Activated B cell treated with CpG ODN at 0.5 μM for 24 hours (primary cell): ENCODE results near the gene MMP11. TPM values are rescaled to one million over a fixed set of nuclear protein-coding genes. Genes with fewer than 3 reads are reported as not detected.
A peak's percentile ranks its signal among the peaks of the same experiment; 100 is the strongest.
"Not testable (repeated sequence)": the region's sequence is repeated elsewhere in the genome, so short reads cannot be mapped to it uniquely, and the experiment has no call there.

ENCODE experiments used
- ATAC-seq: fragments of 200-7000 bp; cut with Tn5 transposase; one replicate; pipeline ENCODE4 v1.10.0; 2021; ENCODE audit warnings: low read depth, mild to moderate bottlenecking, moderate library complexity
- CTCF ChIA-PET: fragments of 350-600 bp; sonication (Branson Sonifier 250); formaldehyde crosslinking; loops from one replicate; lab custom pipeline; 2021; ENCODE audit warnings: antibody characterized with exemption; lab: Charles Lee
- POLR2A ChIA-PET: fragments of 350-600 bp; sonication (Branson Sonifier 250); formaldehyde crosslinking; loops from one replicate; lab custom pipeline; 2021; ENCODE audit warnings: antibody characterized with exemption; lab: Charles Lee
- DNase-seq: peaks from one replicate; pipeline ENCODE4 v3.0.0; 2022
- H3K27ac Mint-ChIP-seq: one replicate; pipeline ENCODE4 v1.8.0; 2020; ENCODE audit warnings: mixed read lengths
- H3K27me3 Mint-ChIP-seq: one replicate; pipeline ENCODE4 v1.8.0; 2021; ENCODE audit warnings: mixed read lengths
- H3K36me3 Mint-ChIP-seq: one replicate; pipeline ENCODE4 v1.8.0; 2021; ENCODE audit warnings: low read depth, mixed read lengths
- H3K4me1 Mint-ChIP-seq: one replicate; pipeline ENCODE4 v1.8.0; 2021; ENCODE audit warnings: mixed read lengths
- H3K4me3 Mint-ChIP-seq: one replicate; pipeline ENCODE4 v1.8.0; 2020; ENCODE audit warnings: mild to moderate bottlenecking, mixed read lengths
- H3K9me3 Mint-ChIP-seq: one replicate; pipeline ENCODE4 v1.8.0; 2020; ENCODE audit warnings: mixed read lengths
- CTCF ChIP-seq: fragments of 200-600 bp; IDR thresholded peaks from one replicate; pipeline ENCODE4 v1.8.0; 2022; ENCODE audit warnings: antibody characterized with exemption, mild to moderate bottlenecking
- intact Hi-C: fragments of 100-400 bp; cut with micrococcal nuclease; formaldehyde crosslinking; loops from one replicate; pipeline ENCODE4 v1.15.1; 2024
- total RNA-seq: library from RNA; stranded (reverse); gene quantifications from 2 replicates; pipeline ENCODE4 v1.2.3, GENCODE V29; 2022

Gene MMP11
- total RNA-seq = 3.6 TPM in 2 replicates

- peaks cover 1% of the 10 kb centered on the region for H3K36me3 Mint-ChIP-seq
- no peaks in the 10 kb centered on the region for H3K27me3 Mint-ChIP-seq
- ATAC-seq (peak; percentile 55), DNase-seq (peak; percentile 60)
- H3K4me3 Mint-ChIP-seq = peak within 1 kb of the TSS; percentile 84
- no peaks in the 10 kb centered on the region for H3K9me3 Mint-ChIP-seq
- CTCF ChIA-PET = interaction anchor here (1.6 to 2.5 kb wide), 4 partner anchors 15 to 85 kb away, joined by 4 to 33 read pairs (median 6); partner anchors contain the start of gene SLC2A11
- intact Hi-C loops = loop anchor here (1.0 to 5.0 kb wide), 3 partner anchors 13 to 184 kb away; partner anchors contain the start of gene SMARCB1
- no peak for TF ChIP-seq CTCF
- POLR2A ChIA-PET = interaction anchor here (0.6 to 11.8 kb wide), 13 partner anchors 9 to 85 kb away, joined by 3 to 229 read pairs (median 4); partner anchors contain the start of genes DERL3, SLC2A11, SMARCB1 and VPREB3
- peaks cover 49% of the 10 kb centered on the region for H3K4me1 Mint-ChIP-seq
- H3K27ac Mint-ChIP-seq = peak within 1 kb of the TSS; percentile 63
Observed at GRCh38 chr22:23772649-23773473, at the start of gene MMP11. MMP11 (plus strand) TSS chr22:23772849; CDS start chr22:23772871, 22 bp downstream.

GRCh38 chr22:23728108-23728507 lies 44.5 kb upstream of the MMP11 start:
- H3K27me3 Mint-ChIP-seq, H3K9me3 Mint-ChIP-seq, H3K4me1 Mint-ChIP-seq, H3K4me3 Mint-ChIP-seq, H3K27ac Mint-ChIP-seq, ATAC-seq, CTCF ChIA-PET, DNase-seq, POLR2A ChIA-PET, H3K36me3 Mint-ChIP-seq, intact Hi-C loops: not testable (repeated sequence)

GRCh38 chr22:23737696-23738095 lies 35.0 kb upstream of the MMP11 start:
- Mint-ChIP-seq H3K9me3 (no peaks in the 10 kb centered on the region), H3K27me3 (no peaks in the 10 kb centered on the region), H3K4me3 (no peak overlapping the region), H3K36me3 (no peaks in the 10 kb centered on the region), H3K4me1 (no peaks in the 10 kb centered on the region), H3K27ac (no peak overlapping the region)
- DNase-seq = no peak
- no peak for TF ChIP-seq CTCF
- ChIA-PET POLR2A (interaction anchor here (0.7 to 3.0 kb wide), 2 partner anchors 14 to 637 kb away, joined by 9 to 11 read pairs; partner anchors contain the start of gene ZNF70), CTCF (interaction anchor here (3.5 kb wide), 1 partner anchor 111 kb away, joined by 18 read pairs; no protein-coding TSS in a partner anchor)
- intact Hi-C loops = no loop called here
- ATAC-seq = no peak

- no peak for TF ChIP-seq CTCF
- POLR2A ChIA-PET = no interaction called here
- ATAC-seq = no peak
- DNase-seq = no peak
- CTCF ChIA-PET = no interaction called here
- Mint-ChIP-seq H3K27me3 (no peaks in the 10 kb centered on the region), H3K9me3 (peaks cover 4% of the 10 kb centered on the region), H3K27ac (no peak overlapping the region), H3K4me3 (no peak overlapping the region), H3K4me1 (peaks cover 7% of the 10 kb centered on the region), H3K36me3 (peaks cover 22% of the 10 kb centered on the region)
- intact Hi-C loops = no loop called here
Observed at GRCh38 chr22:23742505-23743264, 30.0 kb upstream of the MMP11 start.

- no peak for ATAC-seq
- intact Hi-C loops = no loop called here
- DNase-seq = no peak
- no peak overlapping the region for H3K4me3 Mint-ChIP-seq
- no peak for TF ChIP-seq CTCF
- peaks cover 22% of the 10 kb centered on the region for H3K36me3 Mint-ChIP-seq
- POLR2A ChIA-PET = no interaction called here
- CTCF ChIA-PET = no interaction called here
- no peaks in the 10 kb centered on the region for H3K27me3 Mint-ChIP-seq
- H3K9me3 Mint-ChIP-seq = peaks cover 4% of the 10 kb centered on the region
- H3K4me1 Mint-ChIP-seq = peaks cover 7% of the 10 kb centered on the region
- H3K27ac Mint-ChIP-seq = no peak overlapping the region
Observed at GRCh38 chr22:23743303-23743705, 29.3 kb upstream of the MMP11 start.
